Measurements from ENCODE around the gene APBB2.
"Not testable (repeated sequence)": the region's sequence is repeated elsewhere in the genome, so short reads cannot be mapped to it uniquely, and the experiment has no call there.

Gene APBB2

DNA sequence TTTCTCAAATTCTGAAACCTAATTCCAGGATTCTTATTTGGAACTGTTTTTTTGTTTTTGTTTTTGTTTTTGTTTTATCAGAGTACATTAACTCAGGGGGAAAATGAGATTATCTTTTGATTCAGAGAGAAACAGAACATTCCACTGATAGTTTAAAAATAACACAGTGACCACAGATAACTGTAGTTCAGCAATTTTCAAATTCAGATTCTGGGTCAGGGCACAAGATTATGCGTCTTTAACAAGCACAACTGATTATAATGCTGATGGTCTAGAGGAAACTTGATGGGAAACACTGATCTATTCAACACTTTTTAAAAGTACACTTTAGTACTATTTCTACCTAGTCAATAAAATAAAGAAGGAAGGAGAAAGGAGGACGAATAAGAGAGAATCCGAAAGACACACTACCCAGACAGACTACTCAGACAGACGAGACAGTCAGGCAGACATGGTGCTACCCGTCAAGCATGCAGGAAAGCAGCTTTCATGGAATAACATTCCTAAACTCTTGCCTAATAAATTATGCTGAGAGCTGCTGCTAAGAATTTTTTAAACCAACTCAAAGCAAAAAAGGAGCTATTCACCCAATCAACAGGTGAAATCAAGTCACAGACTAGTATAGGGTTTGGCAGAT, 59.0 kb downstream of the APBB2 start:
- FAIRE-seq = no peak

DNA sequence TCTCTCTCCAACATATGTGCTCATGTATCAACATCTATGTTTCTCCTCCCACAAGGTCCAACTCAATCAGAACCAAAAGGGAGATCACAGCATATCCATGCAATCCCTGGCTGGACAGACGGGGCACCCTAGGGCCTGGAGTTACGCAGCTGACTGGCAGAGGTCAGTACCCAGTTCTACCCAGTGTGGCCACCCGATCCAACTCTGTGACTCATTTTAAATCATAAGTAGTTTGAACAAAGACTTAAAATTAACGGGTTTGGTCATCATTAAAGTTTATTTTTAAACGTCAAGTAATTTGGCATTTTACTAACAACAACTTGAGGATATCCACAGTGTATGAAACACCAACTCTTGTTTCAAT, 59.5 kb downstream of the APBB2 start:
- FAIRE-seq = no peak

DNA sequence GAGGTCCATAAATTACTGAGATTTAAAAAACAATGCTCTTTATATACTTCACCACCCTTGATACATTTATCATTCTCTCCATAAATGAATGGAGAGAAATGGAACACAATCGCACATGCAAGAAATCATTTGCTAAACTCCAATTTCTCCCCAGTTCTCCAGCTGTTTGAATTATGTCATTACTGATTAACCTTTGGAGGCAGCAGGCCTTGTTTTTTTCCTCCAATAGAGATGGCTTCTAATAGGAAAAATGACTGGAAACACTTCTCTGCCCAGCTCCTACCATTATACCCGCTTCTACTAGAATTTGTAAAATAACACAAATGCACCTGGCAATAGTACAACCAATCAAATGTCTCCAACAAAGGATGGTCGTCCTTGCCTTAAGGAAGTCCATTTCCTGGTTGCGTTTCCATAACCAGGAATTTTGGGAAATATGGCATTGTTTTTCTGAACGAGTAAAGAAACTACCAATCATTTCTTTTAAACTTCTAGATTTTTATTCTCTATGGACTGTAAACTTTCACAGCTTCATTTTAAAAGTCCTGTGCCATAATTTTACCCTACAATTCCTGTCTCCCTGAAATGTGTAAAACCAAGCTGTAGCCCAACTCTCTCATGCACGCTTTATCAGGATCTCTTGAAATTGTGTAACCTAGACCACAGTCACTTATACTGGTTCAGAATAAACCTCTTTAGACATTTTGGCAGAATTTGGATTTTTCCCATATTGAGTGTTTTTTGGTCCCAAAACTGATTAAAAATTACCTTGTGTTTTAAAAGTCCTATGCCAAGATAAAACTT, 60.1 kb downstream of the APBB2 start:
- no peak for FAIRE-seq

DNA sequence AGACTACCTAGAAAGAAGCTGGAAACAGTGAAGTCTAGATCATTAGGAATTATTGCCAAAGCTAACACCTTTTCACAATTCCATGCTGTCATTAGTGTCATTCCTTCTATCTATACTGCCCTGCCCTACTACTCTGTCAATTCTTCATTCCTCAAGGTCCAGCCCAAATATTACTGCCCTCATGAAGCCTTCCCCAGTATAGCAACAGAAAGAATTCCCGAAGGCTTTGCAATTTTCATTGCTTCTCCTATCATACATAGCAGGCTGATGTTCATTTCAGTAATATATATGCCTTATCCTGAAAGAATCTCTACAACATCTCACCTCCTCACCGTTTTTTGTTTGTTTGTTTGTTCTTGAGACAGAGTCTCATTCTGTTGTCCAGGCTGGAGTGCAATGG, 63.9 kb downstream of the APBB2 start:
- FAIRE-seq = no peak

DNA sequence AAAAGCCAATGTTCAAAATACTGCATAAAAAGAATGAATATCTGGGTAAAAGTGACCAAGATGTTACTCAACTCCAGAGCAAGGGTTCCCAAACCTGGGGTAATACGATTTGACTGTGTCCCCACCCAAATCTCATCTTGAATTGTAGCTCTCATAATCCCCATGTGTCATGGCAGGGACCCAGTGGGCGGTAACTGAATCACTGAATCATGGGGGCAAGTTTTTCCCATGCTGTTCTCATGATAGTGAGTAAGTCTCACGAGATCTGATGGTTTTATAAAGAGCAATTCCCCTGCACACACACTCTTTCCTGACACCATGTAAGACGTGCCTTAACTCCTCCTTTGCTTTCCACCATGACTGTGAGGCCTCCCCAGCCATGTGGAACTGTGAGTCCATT, 64.8 kb downstream of the APBB2 start:
- FAIRE-seq = not testable (repeated sequence)

DNA sequence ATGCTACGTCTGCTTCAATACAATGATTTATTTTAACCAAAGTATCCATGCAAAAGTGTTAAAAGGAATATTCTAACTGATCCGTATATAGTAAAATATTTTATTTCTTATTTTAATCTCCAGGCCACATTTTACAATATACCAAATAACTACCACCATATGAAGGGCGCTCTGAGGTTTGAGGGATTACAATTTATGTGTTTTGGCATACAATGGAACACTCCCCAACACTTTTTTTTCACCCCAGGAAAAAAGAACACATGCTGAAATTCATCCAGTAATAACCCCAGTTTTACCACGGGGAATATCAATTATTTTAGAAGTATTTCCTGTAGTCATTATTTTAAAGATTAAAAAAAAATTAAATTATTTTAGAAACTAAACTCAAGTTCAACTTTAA, 65.4 kb downstream of the APBB2 start:
- FAIRE-seq = no peak

DNA sequence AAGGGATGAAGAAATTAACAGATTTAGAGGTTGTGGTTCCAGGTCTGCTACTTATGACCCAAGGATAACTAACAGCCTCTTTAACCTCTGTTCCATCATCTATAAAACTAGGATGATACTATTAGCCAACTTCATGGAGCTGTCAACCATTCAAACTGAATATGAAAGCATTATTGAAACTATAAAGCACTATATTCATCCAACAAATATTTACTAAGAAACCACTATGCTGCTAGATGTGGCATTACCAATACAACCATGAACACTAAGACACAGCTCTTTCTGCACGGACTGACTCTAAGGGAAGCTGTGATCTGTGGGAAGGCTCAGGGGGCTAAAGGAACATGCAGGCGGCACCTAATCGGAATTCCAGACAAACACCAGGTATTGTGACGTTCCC, 66.0 kb downstream of the APBB2 start:
- no peak for FAIRE-seq

DNA sequence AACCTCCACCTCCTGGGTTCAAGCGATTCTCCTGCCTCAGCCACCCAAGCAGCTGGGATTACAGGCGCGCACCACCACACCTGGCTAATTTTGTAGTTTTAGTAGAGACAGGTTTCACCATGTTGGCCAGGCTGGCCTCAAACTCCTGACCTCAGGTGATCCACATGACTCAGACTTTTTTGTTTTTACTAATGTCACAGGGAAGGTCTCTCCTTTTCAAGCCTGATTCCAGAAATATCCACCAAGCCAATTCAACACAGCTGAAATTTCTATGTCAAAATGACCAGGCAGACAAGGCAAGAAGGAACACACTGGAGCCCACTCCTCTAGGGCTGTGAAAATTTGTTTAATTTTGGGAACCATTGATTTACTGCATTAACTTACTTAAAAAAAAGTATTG, 66.8 kb downstream of the APBB2 start:
- FAIRE-seq = not testable (repeated sequence)

DNA sequence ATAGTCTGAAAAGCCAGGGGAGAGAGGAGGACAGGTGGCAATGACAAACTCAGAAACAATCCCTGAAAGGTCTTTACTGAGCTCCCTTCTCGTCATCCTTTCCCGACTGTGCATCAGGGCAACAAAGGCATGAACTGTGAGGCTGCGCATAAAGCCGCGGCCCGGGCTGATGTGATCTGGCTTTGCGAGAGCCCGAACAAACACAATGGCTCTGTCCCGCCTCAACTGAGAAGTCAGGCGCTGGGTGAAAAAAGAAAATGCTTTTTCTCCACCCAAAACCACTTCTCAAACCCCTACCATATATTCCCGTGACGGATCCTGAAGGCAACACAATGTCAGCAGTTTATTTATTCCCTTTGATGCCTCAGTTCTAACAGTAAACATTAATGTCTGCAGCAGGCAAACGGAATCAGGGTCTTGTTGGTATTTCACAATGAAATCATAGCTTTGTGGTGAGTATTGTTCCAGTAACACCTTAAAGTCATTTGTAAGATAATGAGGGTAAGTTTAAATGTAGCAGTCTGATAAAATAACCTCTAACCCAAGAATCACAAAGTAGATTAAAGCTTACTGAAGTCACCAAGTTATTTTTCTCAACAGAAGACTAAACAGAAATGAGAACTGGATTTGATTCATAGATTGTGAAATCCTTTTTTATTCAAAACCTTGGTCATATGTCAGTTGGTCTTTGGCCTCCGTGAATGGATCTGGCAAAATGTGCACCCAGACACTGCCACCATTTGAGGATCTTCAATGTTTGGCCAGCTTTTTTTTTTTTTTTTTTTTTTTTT, 67.4 kb downstream of the APBB2 start:
- peak; percentile 29 for FAIRE-seq

DNA sequence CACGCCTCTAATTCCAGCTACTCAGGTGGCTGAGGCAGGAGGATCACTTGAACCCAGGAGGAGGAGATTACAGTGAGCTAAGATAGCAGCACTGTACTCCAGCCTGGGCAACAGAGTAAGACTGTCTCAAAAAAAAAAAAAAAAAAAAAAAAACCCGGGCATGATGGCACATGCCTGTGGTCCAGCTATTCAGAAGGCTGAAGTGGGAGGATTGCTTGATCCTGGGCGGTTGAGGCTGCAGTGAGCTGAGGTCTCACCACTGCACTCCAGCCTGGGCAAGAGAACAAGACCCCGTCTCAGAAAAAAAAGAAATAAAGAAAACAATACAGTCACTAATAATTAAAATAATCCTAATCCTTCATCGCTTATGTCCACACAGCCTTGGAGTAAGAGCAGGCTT, 68.1 kb downstream of the APBB2 start:
- no peak for FAIRE-seq

DNA sequence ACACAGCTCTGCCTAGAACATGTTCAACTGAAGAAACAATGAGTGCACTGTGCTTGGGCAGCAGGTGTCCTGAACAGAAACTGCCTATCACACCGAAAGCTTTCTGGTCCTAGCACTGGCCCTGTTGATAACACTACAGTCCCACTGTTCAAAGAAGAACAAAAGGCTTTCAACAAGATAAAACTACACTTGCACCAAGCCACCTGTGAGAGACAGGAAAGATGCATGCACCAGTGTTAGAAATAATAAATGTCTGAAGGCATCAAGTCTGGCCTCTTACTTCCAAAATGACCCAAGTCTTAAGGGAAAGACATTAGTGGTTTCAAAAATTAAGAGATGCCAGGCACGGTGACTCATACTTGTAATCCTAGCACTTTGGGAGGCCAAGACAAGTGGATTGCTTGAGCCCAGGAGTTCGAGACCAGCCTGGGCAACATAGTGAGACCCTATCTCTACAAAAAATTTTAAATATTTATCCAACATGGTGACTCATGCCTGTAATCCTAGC, 68.7 kb downstream of the APBB2 start:
- FAIRE-seq = no peak

DNA sequence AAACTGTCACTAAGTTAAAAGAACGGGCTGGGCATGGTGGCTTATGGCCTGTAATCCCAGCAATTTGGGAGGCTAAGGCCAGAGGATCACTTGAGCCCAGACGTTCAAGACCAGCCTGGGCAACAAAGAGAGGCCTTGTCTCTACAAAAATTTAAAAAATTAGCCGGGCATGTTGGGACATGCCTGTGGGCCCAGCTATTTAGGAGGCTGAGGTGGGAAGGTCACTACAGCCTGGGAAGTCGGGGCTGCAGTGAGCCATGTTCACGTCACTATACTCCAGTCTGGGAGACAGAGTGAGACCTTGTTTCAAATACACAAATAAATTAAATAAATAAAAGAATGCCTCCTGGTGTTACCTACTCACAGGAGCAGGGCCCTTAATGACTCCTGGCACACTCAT, 69.5 kb downstream of the APBB2 start:
- FAIRE-seq = no peak

DNA sequence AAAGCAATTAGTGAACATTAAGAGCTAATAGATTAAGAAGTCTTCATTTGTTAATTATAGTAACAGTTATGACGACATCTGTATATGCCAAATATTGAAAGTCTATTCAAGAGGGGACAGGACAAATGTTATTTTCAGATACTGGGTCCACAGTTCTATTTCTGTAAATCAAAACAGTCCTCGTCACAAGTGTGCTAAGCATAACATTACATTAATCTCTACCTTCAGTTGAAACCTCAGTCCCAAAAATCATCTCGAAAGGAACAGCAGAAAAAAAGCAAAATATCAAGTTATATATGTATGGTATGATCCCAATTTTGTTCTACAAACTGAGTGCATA, 70.3 kb downstream of the APBB2 start:
- FAIRE-seq = no peak

DNA sequence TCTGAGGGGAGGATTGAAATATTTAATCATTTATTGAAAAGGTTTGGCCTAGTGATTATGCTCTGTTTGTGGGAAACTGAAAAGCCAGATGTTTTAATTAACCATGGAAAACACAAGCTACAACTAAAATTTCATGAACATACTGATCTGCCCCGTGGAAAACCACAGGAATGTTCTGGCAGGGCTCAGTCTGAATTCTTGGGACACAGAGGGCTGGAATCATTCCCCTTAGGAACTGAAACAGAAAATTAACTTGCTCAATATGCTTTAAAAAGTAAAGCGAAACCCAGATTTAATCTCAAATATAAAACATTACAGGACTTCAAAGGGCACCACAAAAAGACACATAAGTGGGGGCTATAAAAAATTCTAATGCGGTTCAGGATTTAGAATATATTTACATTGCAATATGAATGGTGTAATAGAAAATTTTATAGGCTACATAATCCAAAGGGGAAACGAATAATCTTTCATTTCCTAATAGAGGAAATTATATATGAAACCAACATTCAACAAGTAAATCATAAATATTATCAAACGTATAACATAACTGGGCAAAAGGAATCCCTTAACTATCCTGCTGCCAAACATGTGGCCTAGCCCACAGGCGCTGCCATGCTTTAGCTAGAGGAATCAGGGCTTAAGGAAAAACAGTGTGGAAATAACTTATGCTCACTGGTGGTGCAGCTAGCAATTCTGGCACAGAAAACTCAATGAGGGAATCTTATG, 70.9 kb downstream of the APBB2 start:
- FAIRE-seq = no peak

DNA sequence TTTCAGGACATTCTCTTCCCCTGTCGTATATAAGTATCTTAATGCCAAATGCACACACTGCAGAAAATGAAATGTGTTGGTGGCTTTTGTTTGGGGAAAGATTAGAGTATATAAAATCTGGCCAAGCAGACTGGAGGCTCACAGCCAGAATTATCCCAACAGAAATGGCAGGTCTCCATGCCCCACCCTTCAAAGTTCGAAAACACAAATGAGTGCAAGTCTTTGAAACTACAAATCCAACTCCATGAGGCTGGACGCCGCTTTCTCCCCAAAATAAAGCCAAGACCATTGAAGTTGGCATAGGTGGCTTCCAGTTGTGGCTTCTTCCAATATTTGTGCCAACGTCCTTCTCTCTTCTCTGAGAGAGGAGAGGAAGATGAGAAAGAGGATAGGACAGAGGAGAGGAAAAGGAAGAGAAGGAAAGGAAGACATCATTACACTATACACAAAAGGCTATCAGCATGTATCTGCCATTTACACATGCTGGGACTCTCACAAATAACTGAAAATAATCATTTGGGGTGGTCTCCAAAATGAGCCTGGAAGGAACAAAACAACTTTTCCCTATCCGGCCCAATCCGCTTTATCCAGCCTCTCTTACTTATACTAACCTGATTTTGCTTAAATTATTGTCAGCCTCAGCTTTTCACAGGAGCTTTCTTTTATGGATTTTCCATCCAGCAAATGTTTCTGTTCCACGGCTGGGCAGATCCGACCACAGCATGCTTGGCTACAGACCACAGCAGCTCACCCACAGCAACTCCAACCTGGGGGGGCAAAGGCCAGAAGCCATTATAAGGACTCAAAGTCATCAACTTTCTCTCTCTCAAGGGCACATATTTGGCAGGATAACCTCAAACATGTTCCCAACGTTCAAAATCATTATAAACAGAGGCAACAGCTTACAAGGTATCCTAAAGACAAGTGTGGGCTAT, 71.7 kb downstream of the APBB2 start:
- FAIRE-seq = no peak

DNA sequence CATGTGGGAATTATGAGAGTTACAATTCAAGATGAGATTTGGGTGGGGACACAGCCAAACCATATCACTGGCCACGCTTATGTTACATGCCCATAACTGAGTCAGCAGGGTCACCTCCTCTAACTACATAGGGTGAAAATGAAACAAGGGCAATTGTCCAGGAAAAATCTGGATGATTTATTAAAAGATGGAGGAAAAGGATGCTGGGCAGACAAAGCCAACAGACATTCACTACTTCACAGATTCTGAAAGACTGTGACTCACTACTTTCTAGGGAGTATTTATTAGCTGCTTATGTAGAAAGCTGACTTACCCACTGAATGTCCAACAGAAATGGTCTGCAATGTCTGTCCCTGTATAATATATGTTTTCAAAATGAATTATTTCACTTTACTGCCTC, 72.4 kb downstream of the APBB2 start:
- FAIRE-seq = no peak

DNA sequence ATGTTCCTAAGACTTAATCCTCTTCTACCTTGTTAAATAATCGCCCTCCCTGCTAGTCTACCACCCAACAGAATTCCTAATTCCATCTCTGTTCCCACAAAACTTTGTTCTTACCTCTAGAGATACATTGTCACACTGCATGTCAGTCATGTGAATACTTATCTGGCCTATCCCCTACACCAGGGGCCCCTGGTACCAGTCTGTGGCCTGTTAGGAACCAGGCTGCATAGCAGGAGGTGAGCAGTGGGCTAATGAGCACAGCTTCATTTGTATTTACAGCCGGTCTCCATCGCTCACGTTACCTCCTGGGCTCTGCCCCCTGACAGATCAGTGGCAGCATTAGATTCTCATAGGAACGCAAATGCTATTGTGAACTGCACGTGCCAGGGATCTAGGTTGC, 73.9 kb downstream of the APBB2 start:
- no peak for FAIRE-seq

DNA sequence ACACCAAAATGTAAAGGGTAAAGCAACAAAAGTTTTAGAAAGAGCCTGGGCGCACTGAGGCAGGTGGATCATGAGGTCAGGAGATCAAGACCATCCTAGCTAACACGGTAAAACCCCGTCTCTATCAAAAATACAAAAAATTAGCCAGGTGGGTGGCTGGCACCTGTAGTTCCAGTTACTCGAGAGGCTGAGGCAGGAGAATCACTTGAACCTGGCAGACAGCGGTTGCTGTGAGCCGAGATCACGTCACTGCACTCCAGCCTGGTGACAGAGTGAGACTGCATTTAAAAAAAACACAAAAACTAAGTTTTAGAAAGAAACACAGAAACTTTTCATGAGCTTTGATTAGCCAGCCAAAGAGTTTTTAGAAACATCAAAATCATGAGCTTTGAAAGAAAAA, 76.5 kb downstream of the APBB2 start:
- FAIRE-seq = no peak

DNA sequence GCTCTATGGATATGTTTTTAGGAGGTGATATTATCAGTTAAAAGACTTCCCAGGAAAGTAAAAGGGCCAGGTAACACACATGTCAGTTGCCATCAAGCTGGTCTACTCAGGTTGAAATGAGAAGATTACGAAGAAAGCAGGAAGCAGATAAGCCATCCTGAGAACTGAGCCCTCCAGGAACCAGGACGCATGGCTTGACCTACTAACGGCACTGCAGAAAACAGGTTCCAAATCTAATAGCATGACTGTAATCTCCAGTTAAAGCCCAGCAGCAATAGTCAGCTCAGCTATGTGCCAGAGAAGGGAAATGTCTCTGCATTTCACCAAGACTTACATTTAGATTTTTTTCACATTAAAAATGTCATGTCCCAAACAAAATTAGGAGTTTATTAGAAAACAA, 77.9 kb downstream of the APBB2 start:
- no peak for FAIRE-seq

DNA sequence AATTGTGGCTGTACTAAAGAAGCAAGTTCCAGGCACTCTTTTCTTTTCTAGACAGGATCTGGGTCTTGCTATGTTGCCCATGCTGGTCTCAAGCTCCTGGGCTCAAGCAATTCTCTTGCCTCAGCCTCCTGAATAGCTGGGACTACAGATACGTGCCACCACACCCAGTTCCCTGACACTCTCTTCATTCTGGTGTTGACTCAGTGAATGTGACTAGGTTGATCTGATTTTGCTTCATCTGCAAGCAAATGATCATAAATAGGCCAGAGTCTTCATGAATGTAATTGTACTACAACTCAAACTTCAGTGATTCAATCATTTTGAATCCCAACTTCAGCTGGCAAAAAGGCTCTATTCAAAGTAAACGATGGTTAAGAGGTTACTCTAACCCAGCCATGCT, 78.5 kb downstream of the APBB2 start:
- FAIRE-seq = no peak

DNA sequence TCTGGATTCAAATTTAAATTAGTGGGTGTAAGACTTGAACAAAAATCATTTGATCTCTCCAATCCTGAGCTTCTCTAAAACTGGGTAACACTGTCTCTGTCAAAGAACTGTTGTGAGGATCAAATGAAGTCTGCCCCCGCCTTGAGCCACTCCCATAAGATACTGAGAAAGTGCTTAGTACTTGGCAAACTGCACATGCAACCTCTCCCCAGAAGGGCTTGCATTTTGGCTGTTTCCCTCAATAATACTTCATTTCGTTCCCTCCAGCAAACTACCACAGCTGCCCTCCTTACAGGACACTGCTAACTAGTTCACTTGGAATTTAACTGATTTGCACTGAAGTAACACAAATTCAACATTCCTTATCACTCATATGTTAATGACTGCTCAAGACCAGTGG, 79.8 kb downstream of the APBB2 start:
- FAIRE-seq = no peak

DNA sequence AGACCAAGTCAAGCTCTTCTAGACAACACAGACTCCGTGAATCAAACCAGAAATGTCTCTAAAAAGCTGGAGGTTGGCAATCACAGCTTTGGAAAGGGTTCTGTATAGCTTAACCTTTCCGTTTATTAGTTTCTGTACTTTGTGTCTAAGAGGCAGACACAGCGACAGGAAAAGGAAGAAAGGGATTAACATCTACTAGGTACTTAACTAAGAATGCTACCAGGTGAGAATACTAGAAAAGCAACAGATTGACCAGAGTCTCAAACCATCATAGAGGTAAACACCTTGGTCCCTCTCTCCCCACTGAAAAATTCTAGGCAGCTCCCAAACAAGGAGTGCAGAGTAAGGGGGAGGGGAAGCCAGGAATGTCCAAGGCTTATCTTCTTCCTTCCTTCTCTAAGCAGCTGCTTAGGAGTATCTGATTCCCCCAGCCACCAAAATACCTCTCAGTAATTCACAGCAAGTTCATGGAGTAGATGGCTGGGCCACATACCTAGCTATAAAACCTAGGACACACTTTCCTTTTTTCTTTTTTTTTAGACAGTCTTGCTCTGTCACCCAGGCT, 80.8 kb downstream of the APBB2 start:
- FAIRE-seq = no peak

All from TTC549 (cell line).